Measurements from ENCODE around the gene ZNF426. TPM values are rescaled to one million over a fixed set of nuclear protein-coding genes. Genes with fewer than 3 reads are reported as not detected.

Gene ZNF426
- total RNA-seq, 2 donors from 2014 or later, result 3.6 to 4.2 TPM

- H3K36me3 ChIP-seq (replicated peaks in 1 of 2; ENCODE audit: insufficient read depth in 1 of 2, low read depth in 2 of 2), result no peaks in the 10 kb centered on the region
- ATAC-seq (no peak), DNase-seq (no peak)
- H3K4me1 ChIP-seq, result peaks cover 14% of the 10 kb centered on the region
- no peak for TF ChIP-seq CTCF (IDR thresholded peaks at IDR 0.05)
- no peak for TF ChIP-seq POLR2A (IDR thresholded peaks at IDR 0.05)
- intact Hi-C loops (cut with DNase I), result no loop called here
- WGBS, 2 donors, result 88 to 95% methylated on average over 5 of the region's 5 CpGs
- H3K4me3 ChIP-seq, result no peak overlapping the region
- peaks cover 0 to 26% (median 0%) of the 10 kb centered on the region in 3 donors for H3K9me3 ChIP-seq
- no peak overlapping the region for H3K27ac ChIP-seq
- H3K27me3 ChIP-seq, result no peaks in the 10 kb centered on the region
These were observed 42.3 kb upstream of the ZNF426 start for GRCh38 chr19:9580728-9581127.

GRCh38 chr19:9570255-9570654 is 31.8 kb upstream of the ZNF426 start:
- peaks cover 26% of the 10 kb centered on the region in 2 donors for H3K36me3 ChIP-seq (replicated peaks in 1 of 2; ENCODE audit: insufficient read depth in 1 of 2, low read depth in 2 of 2)
- WGBS, 2 donors, result 97 to 99% methylated on average over 6 of the region's 6 CpGs
- TF ChIP-seq POLR2A (IDR thresholded peaks at IDR 0.05) (no peak), CTCF (IDR thresholded peaks at IDR 0.05) (no peak)

GRCh38 chr19:9566729-9567128 is 28.3 kb upstream of the ZNF426 start:
- intact Hi-C loops (cut with DNase I), result no loop called here
- peaks cover 31 to 33% of the 10 kb centered on the region in 2 donors for H3K36me3 ChIP-seq (replicated peaks in 1 of 2; ENCODE audit: insufficient read depth in 1 of 2, low read depth in 2 of 2)

More at GRCh38 chr19:9570255-9570654, 31.8 kb upstream of the ZNF426 start:
- H3K4me1 ChIP-seq, result no peaks in the 10 kb centered on the region
- no peak overlapping the region for H3K27ac ChIP-seq
- DNase-seq (no peak), ATAC-seq (no peak)
- intact Hi-C loops (cut with DNase I), result no loop called here
- no peaks in the 10 kb centered on the region for H3K27me3 ChIP-seq
- no peak overlapping the region for H3K4me3 ChIP-seq
- H3K9me3 ChIP-seq, result peaks cover 0 to 84% (median 2%) of the 10 kb centered on the region in 3 donors

GRCh38 chr19:9565900-9566705 is 27.7 kb upstream of the ZNF426 start:
- 93 to 97% methylated on average over 9 of the region's 9 CpGs for WGBS, 2 donors
- peaks cover 0 to 86% (median 2%) of the 10 kb centered on the region in 3 donors for H3K9me3 ChIP-seq
- peaks cover 33 to 35% of the 10 kb centered on the region in 2 donors for H3K36me3 ChIP-seq (replicated peaks in 1 of 2; ENCODE audit: insufficient read depth in 1 of 2, low read depth in 2 of 2)

More at GRCh38 chr19:9566729-9567128, 28.3 kb upstream of the ZNF426 start:
- DNase-seq (no peak), ATAC-seq (no peak)
- H3K9me3 ChIP-seq, result peaks cover 0 to 86% (median 2%) of the 10 kb centered on the region in 3 donors
- H3K4me3 ChIP-seq, result no peak overlapping the region
- TF ChIP-seq CTCF (IDR thresholded peaks at IDR 0.05), result no peak
- TF ChIP-seq POLR2A (IDR thresholded peaks at IDR 0.05), result no peak
- no peaks in the 10 kb centered on the region for H3K4me1 ChIP-seq
- H3K27ac ChIP-seq, result no peak overlapping the region
- 93 to 100% methylated on average over 1 of the region's 1 CpG for WGBS, 2 donors
- no peaks in the 10 kb centered on the region for H3K27me3 ChIP-seq

More at GRCh38 chr19:9565900-9566705, 27.7 kb upstream of the ZNF426 start:
- H3K4me3 ChIP-seq, result no peak overlapping the region
- ATAC-seq (no peak), DNase-seq (no peak)
- no peak overlapping the region for H3K27ac ChIP-seq
- no peaks in the 10 kb centered on the region for H3K27me3 ChIP-seq
- TF ChIP-seq POLR2A (IDR thresholded peaks at IDR 0.05) (no peak), CTCF (IDR thresholded peaks at IDR 0.05) (no peak)
- intact Hi-C loops (cut with DNase I), result no loop called here
- no peaks in the 10 kb centered on the region for H3K4me1 ChIP-seq

Data from body of pancreas (tissue), 4 donors.